ENCODE results near the gene RALGAPA2.

GRCh38 chr20:20465252-20465651, 247.2 kb downstream of the RALGAPA2 start:
- no peak for TF ChIP-seq POLR2A (IDR thresholded peaks at IDR 0.05)
- TF ChIP-seq CTCF (IDR thresholded peaks at IDR 0.05): no peak
- no peak for TF ChIP-seq POLR2AphosphoS5 (IDR thresholded peaks at IDR 0.05)
- no peak for TF ChIP-seq EP300 (IDR thresholded peaks at IDR 0.05)
